Lung microvascular endothelial cell (primary cell): Measurements from ENCODE around the gene ZBTB39. TPM values are rescaled to one million over a fixed set of nuclear protein-coding genes. Genes with fewer than 3 reads are reported as not detected.
"Not testable (repeated sequence)": the region's sequence is repeated elsewhere in the genome, so short reads cannot be mapped to it uniquely, and the experiment has no call there.

Source experiments
- DNase-seq, 2 donors: peaks; one replicate each; pipeline versions ENCODE4 v3.0.0 to v3.0.0-alpha.2; 2010; ENCODE audit warnings: low read depth in 2 of 2
- total RNA-seq: library from RNA; depleted of rRNA; stranded (reverse); fragments of >200 nt; gene quantifications from 2 replicates; pipeline ENCODE4 v1.2.1, GENCODE V29; 2014

The ZBTB39 gene
- total RNA-seq, 1 donor from 2014 or later, result 8.9 TPM

DNA sequence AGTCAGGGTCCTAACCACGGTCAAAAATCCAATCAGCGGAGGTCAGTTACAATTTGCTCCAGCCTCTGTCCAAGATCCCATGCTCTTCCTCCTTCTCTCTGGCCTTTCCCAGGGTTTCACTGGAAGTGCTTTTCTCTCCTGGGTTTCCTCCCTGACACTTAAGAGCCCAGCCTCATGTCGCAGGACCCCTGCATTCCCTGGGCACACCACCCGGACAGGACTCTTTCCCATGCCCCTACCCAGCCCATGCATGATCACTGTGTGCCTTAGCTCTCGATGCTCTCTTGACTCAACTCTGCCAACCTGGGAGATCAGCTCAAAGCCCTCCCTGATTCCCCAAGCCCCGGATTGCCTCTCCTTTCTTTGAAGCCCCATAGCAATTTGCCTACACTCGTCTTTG, 25.4 kb upstream of the ZBTB39 start:
- DNase-seq, result no peak

DNA sequence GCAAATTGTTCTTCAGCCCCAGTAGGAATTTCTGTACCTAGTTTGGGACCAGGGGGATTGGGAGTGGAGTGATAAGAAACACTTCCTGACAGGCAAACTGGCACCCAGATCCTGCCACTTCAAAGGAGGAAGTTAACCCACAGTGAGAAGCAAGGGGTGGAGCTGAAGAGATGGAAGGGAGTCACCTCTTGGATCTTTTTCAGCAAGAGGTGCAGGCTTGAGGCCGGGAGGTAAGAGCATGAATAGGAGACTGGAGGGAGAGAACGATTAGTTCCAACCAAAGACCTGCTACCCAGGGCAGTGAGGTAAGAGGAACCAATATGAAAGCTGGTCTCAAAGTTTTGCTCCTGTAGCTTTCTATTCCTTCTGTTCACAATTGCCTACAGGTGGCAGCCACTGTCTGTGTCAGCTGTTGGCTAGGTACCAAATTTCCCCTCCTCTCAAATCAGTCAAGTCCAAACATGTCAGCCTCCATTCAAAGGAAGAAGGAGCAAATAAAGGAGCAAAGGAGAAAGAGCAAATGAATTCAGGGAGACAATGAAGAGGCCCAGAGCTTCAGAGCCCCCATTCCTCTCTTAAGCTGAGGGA, 24.9 kb upstream of the ZBTB39 start:
- peak; percentile 10 to 30 for DNase-seq

DNA sequence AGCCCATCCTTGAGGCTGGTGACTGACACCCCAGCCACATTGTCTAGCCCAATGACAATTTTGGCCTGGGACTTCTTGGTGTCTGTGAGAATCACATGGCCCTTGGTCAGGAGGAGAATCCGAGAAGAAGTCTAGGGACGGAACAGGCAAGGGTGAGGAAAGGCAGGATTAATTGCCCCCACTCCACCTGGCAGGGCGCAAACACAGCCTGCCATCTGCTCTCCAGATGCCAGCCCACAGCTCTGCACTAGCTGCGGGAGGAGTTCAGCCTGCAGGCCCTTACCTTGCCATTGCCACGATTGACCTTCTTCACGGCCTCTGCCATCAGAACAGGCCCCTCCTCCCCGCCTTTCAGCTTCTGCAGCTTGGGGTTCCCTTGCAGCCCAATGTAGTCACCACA, 23.1 kb upstream of the ZBTB39 start:
- DNase-seq, result no peak

DNA sequence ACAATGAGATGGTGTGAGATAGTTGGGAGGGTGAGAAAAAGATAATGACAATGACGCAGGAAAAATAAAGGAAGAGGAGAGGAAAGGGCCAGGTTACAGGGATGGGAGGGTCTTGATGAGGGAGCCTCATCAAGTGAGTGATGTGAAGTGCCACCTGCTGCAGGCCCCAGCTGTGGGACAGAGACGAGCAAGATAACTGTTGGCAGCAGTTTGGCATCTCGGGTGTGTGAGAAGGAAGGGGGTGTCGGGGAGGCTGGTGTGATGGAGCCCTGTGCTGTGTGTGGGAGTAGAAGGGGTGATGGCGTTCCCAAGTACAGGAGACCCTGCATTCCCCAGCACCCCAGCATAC, 21.4 kb upstream of the ZBTB39 start:
- DNase-seq, result no peak

DNA sequence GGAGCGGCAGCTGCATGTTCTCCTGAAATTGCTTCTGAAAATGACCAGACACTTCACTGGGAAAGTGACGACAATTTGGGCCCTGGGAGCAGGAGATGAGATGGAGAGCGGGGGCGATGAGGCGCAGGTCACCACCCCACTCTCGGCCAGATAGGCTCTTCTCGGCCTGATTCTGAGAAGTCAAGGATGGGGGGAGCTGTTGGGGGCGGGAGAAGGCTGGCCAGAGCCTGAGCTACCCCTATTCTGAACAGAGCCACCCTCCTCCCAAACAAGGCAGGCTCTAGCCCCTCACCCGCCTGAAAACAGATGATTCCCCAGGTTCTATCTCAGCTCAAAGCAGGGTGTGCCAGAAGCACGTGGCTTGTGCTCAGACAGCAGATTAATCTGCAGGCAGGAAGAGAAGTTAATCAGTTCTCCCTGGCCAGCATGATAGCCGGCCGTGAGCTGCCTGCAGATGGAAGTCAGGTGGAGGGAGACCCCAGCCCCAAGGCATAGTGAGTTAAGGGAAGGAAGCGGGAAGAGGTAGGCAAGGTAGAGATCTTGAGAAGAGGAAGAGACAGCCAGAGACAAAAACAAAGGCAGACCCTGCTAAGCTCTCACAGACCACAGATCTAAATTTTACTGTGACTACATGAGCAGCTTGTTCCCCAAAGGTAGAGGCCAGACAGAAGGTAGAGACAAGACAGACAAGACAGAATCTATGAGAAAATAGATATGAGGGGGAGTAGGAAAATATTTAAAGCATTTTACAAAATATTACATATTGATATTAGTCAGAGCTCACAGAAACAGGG, 20.9 kb upstream of the ZBTB39 start:
- DNase-seq, result no peak

DNA sequence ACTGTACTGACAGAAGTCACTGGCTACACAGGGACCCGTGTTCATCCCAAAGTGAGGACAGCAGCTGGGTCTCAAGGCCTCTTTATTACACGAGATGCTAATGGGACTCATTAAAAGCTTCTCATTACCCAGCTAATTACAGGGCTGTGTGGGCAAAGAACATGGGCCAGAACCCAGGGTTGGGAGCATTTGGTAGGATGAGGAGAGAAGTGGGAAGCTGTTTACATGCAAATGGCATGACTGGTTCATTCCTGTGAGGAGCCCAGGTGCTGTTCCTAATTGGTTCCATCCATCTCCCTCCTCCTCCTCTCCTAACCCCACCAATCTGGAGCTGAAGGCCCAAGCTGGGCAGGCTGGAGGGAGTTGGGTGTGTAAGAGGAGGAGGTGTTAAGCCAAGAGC, 18.9 kb upstream of the ZBTB39 start:
- no peak for DNase-seq

DNA sequence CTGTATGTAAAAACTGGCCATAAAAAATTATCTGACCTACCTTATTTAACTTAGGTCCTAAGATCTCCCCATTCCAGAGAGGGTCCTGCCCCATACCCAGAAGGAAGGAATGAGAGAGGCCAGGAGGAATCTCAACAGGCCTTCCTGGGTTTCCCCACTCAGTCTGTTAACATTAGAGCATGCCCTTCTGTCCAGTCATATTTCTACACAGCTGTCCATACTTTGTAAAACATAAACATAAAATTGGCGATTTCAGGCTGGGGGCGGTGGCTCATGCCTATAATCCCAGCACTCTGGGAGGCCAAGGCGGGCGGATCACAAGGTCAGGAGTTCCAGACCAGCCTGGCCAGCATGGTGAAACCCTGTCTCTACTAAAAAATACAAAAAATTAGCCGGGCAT, 16.0 kb upstream of the ZBTB39 start:
- DNase-seq, result not testable (repeated sequence)

DNA sequence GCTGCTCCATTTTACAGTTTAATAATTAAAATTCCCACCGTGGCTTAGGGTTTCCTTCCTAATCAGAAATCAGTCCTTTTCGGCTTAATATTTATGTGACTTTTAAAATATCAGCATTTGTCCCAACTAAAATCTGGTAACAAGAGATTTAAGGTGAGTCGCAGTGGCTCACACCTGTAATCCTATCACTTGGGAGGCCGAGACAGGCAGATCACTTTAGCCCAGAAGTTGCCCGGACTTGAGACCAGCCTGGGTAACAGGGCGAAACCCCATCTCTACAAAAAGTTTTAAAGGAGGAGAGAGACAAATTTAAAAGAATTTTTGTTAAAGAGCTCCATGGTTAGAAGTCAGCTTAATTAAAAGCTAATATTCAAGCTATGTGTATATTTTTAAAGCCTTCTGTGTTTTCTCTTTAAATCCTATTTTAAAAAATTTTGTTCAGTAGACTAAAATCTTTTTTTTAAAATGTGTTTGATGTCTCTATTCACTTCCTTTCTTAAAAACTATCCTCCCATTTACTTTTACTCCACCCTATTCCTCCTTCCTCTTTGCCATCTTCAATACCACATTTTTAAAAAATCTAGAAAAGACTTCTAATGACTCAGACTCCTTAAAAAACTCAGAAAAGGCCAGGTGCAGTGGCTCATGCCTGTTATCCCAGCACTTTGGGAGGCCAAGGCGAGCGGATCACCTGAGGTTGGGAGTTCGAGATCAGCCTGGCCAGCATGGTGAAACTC, 13.8 kb upstream of the ZBTB39 start:
- no peak for DNase-seq

DNA sequence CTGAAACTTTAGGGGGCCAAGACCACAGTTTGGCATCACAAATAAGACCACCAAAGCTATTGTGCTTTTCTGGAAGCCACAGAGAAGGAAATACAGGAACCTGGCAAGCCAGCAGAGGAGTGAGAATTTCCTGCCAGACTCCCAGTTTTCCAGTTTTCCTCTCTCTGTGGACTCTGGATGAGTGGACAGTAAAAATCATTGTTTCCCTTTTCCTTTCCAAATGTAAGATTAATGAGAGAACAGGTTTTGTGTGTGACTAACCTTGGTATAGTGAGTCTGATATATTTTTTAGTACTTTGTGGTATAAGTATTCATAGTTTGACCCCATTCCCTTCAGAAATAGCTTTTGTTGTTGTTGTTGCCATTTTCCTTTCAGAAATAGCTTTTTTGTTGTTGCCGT, 12.6 kb upstream of the ZBTB39 start:
- DNase-seq, result peak in 1 of 2 donors; percentile 75

DNA sequence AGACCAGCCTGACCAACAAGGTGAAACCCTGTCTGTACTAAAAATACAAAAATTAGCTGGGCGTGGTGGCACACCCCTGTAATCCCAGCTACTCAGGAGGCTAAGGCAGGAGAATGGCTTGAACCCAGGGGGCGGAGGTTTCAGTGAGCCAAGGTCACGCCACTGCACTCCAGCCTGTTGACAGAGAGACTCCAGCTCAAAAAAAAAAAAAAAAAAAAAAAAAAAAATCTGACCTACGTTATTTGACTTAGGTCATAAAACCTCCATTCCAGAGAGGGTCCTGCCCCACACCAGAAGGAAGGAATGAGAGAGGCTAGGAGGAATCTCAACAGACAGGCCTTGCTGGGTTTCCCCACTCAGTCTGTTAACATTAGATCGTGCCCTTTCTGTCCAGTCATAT, 12.0 kb upstream of the ZBTB39 start:
- peak in 1 of 2 donors; percentile 17 for DNase-seq

DNA sequence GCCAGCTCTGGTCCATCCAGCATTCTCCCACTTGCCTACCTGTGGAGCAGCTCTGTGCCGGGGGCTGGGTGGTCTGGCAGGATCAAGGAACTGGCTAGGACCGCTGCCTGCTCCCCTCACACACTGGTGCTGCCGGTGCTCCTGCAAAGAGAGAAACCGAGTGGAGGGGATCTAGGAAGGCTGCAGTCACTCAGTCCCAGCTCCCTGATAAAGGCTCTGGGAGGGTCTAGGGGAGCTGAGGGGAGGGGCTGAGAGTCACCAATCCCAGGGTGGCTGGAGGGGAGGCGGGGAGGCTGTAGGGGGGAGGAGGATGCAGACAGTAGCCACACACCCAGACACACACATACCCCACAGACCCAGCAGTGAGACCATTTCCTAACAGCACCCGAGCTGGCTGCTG, 10.0 kb upstream of the ZBTB39 start, which contains the start of gene TAC3:
TAC3 (minus strand) TSS at position 182 of the 400 bp plus-strand sequence. CDS start 732 bp downstream, outside the sequence.
- DNase-seq, result no peak

DNA sequence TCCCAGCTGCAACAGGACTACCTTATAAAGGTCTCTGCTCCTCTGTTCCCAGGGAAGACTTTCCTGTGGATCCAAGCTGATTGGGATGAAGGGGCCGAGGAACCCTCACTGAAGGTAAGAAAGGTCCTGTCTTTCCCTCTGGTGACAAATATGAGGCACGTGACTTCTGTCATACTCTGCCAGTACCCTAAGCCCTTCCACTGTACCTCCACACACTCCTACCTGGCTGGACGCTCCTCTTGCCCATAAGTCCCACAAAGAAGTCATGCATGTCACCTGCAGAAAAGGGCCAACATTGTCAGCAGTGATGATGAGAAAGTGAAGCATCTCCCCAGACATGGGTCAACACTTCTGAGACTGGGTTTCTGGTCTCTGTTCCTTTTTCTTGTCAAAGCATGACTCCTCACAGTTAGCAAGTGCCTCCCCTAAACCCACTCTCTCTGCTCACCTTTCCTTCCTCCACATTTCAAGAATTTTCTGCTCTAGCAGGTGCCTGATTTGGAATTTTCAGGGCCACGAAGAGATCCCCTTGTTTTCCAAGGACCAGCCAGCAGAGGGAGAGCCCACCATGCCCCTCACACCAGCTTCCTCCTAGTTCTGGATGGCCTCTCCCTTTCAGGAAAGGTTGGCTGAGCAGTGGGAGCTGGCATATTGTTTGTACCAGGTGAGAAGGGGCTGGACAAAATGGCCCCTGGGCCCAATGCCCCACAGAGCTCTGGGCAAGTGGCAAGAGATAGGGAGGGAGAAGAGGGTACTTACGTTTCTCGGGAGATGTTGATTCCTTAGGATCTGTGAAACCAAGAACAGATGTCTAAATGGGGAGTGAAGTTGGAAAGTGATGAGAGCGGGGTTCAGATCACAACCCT, 6.5 kb upstream of the ZBTB39 start:
- no peak for DNase-seq

DNA sequence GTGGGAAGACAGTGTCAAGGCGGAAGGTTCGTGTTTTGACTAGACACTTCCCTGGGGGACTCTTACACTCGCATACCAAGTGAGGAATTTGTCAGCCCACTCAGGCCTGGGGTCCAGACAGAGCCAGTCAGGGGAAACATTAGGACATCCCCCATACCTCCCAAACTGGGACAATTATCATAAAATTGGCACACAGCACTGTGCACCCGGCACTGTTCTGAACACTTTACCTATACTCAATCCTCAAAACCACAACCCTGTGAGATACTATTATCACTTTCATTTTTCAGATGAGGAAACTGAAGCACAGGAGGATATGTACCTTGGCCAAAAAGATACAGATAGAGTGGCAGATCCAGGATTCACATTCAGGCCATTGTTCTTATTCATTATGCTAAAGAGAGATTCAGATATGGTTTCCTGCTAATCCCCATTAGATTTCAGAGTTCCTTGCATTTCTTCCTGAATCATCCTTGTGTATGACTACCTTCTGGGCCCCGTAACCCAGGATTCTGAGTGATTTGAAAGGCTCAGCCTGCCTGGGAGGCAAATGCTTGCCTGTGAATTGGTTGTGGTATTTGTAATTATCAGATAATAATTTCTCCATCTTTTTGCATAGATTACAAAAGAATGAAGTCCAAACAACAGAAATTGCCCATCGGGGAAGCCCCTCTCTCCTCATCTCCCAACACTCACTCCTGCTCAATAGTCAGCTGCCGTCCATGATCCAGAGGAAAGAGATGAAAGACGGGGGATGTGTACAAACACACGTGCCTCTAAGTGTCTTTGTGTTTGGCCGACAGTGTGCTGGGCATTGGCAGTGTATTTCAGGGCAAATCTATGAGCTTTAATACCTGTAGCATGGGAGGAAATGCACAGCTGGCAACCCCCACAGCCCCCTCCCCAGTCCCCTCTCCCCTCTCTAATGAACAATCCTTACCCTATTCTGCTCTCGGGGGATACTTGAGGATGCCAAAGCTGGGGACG, 5.4 kb upstream of the ZBTB39 start:
- no peak for DNase-seq

DNA sequence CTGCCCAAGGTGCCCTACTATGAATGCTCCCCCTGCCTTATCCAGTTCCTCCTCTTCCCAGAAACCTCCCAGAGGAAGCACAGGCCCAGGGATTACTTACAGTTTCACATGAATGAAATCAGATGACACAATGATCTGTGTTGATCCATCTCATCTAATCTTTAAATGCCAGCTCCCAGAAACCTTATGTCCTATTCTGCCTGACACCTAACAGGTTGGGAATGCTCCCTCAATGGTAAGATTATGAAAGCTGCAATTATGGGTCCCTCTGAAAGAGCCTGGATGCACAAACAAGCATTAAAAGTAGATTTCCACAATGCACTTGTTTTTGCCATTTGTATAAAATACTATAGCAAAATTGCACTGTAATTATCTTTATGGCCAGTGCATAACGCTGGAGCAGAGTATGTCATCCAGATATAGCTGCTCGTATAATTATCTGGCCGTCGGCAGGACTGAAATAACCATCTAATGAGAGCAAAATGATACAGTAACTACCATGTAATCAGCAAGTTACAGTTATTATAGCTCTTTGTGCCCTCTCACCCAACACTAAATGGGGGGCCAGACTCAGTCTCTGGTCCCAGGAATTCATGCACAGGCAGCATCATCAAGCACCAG, 4.4 kb upstream of the ZBTB39 start:
- DNase-seq, result no peak

DNA sequence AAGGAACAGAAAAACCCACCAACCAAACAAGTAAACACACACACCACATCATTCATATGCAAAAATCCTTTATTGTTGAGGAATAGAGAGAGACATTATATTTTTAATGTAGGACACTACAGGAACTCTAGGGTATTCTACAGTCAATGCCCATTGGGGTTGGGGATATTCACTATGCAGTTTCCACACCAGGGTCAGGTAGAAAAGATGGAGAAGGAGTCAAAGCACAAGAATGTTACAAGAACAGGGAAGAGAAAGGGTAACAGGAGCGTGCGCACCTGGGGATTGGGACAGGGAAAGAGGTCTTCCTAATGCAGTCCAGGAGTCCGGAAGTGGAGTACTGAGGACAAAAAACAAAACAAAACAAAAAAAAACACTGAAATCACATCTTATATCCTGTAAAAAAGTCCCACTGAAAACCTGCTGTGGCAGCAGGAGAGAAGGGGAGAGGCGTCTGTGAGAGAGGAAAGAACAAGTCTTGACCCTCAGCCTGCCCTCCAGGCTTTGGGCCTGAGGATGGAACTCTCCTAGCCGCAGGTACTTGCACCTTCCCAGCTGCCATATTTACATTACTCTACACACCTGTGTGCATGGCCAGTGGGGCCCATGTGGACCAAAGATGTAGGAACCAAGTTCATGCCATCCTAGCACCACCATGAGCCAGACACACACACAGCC, 3.7 kb upstream of the ZBTB39 start:
- DNase-seq, result no peak

DNA sequence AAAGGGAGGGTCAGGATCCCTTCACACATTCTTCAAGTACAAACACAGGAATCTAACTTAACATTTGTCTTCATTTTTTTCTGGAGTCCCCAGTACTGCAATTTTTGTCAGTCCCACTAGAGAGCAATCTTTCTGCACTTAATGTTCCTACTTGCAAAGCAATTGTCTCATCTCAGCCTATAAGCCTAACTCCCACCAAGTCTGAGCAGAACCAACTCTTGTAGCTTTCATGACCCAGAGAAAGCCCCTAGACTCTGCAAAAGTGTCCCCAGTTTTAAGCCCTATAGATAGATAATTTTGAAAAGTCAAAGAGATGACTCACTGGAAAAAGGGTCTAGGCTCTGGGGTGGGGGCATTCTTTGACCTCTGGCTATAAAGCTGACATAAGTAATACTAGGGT, 1.8 kb upstream of the ZBTB39 start:
- DNase-seq, result peak; percentile 75 to 79

DNA sequence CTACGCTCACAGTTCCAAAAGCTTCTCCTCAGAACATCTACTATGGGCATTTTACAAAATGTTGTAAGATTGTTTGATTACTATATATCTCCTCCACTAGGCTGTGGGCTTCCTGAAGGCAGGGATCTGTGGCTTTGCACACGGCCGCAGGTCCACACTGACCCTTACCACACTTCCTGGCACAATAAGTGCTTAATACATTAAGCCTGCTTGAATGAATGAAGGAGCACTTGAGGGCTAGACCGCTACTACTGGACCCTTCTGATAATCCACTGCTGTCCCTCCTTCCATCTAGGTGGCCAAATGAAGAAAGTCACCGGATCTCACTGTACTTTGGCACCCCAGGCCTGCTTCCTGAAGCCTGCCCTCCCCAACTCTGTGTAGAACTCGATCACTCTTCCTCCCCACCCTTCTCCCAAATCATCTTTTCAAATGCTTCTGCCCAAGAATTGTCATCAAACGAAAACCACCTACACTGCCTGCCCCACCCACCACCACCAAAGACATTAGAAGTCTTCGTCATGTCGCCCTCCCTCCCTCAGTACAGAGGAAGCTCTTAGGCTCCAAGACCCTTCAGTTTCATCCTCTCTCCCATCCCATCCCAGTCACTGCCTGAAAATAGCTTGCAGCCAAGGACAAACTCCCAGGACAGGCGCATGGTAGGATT, 596 bp upstream of the ZBTB39 start:
- DNase-seq, result no peak

DNA sequence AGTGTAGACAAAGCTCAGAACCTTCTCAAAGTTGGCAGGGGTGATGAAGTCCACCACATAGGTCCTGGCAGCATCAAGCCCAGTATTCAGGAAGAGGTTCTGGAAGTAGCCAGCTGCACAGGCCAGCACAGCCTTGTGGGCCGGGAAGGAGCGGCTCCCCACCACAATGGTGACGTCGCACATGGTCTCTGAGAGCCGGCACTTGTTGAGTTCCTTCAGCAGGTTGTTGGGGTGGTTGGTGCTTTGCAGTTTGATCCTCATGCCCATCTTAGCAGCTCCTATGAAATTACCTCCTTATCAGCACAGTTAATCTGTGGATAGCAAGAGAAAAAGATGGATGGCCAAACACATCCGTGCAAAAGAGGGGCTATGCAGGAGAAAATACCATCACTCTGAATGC, 1.7 kb downstream of the ZBTB39 start:
- no peak for DNase-seq

DNA sequence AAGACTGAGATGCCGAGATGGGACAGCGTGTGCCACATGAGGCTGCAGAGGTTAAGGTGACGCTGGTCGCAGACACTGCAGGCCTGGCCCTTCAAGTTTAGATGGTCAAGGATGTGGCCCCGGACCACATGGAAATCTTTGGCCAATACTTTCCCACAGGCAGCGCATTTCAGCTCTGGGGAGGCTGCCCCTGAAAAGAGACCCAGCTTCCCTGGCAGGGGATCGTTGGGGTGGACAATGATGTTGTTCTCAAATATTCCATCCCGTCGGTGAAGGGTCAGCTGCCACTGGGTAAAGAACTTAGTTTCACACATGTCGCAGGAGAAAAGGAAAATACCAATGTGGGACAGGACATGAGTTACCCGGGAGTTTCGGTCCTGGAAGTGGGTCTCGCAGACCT, 3.0 kb downstream of the ZBTB39 start:
- no peak for DNase-seq
